ENCODE results near the gene ACP1.
A peak's percentile ranks its signal among the peaks of the same experiment; 100 is the strongest.

- TF ChIP-seq USF2 (IDR thresholded peaks at IDR 0.05), result no peak
- TF ChIP-seq CTCF (IDR thresholded peaks at IDR 0.05), result peak; percentile 85
- no peak for TF ChIP-seq MAZ (IDR thresholded peaks at IDR 0.05; ENCODE audit: borderline replicate concordance, low read depth, low read length)
- TF ChIP-seq NR3C1 (IDR thresholded peaks at IDR 0.05), result no peak
Observed at GRCh38 chr2:290090-290722, 25.5 kb downstream of the ACP1 start.
